Left renal pelvis (tissue), 4 donors: ENCODE data around the gene HMGXB4. TPM values are rescaled to one million over a fixed set of nuclear protein-coding genes. Genes with fewer than 3 reads are reported as not detected.
A peak's percentile ranks its signal among the peaks of the same experiment; 100 is the strongest.

ENCODE experiments used
- DNase-seq, 4 donors: peaks; one replicate each; pipeline ENCODE4 v3.0.0-alpha.2; 2013; ENCODE audit warnings: low read depth in 4 of 4, low spot score in 3 of 4
- polyA plus RNA-seq, 4 donors: library from polyadenylated mRNA; unstranded; fragments of 120-200 nt; gene quantifications; one replicate each; pipeline ENCODE4 v1.2.1, GENCODE V29; 2013; ENCODE audit not compliant: insufficient read length in 4 of 4

Gene HMGXB4
- polyA plus RNA-seq, 4 donors: 28.3 to 31.7 (median 29.4) TPM

GRCh38 chr22:35257002-35257320 lies 332 bp upstream of the HMGXB4 start:
- no peak for DNase-seq

GRCh38 chr22:35258191-35258988 lies 1.1 kb downstream of the HMGXB4 start:
- DNase-seq: peak in 3 of 4 donors; percentile 8 to 28 (median 18)

- no peak for DNase-seq
Measured at GRCh38 chr22:35264986-35265385, 7.7 kb downstream of the HMGXB4 start.

- no peak for DNase-seq
Measured at GRCh38 chr22:35266277-35266676, 9.0 kb downstream of the HMGXB4 start.

GRCh38 chr22:35269630-35270029 lies 12.3 kb downstream of the HMGXB4 start:
- DNase-seq: no peak

- DNase-seq: no peak
Measured at GRCh38 chr22:35274154-35274871, 17.0 kb downstream of the HMGXB4 start.

- DNase-seq: no peak
Measured at GRCh38 chr22:35275580-35275979, 18.3 kb downstream of the HMGXB4 start.

GRCh38 chr22:35276019-35276418 lies 18.7 kb downstream of the HMGXB4 start:
- no peak for DNase-seq

- DNase-seq: no peak
Measured at GRCh38 chr22:35288116-35288515, 30.8 kb downstream of the HMGXB4 start.

GRCh38 chr22:35292786-35293185 lies 35.5 kb downstream of the HMGXB4 start:
- DNase-seq: no peak

GRCh38 chr22:35296051-35296450 lies 38.8 kb downstream of the HMGXB4 start:
- DNase-seq: no peak

GRCh38 chr22:35299217-35299672 lies 42.0 kb downstream of the HMGXB4 start:
- no peak for DNase-seq

GRCh38 chr22:35299673-35300499 lies 42.6 kb downstream of the HMGXB4 start, which contains the start of gene TOM1:
TSS of gene TOM1 (plus strand) at chr22:35299894. CDS start at chr22:35299929, 35 bp downstream.
- peak; percentile 99 for DNase-seq

- DNase-seq: no peak
Measured at GRCh38 chr22:35301372-35301874, 44.1 kb downstream of the HMGXB4 start.

GRCh38 chr22:35303029-35303624 lies 45.8 kb downstream of the HMGXB4 start:
- DNase-seq: no peak

GRCh38 chr22:35305525-35306070 lies 48.3 kb downstream of the HMGXB4 start:
- no peak for DNase-seq

- DNase-seq: no peak
Measured at GRCh38 chr22:35306350-35306967, 49.2 kb downstream of the HMGXB4 start.

- DNase-seq: no peak
Measured at GRCh38 chr22:35307372-35307771, 50.1 kb downstream of the HMGXB4 start.

GRCh38 chr22:35307892-35308291 lies 50.6 kb downstream of the HMGXB4 start:
- DNase-seq: no peak
